ENCODE results near the gene MYOG. TPM values are rescaled to one million over a fixed set of nuclear protein-coding genes. Genes with fewer than 3 reads are reported as not detected.

MYOG gene
- polyA plus RNA-seq, 1 experiment = not detected

DNA sequence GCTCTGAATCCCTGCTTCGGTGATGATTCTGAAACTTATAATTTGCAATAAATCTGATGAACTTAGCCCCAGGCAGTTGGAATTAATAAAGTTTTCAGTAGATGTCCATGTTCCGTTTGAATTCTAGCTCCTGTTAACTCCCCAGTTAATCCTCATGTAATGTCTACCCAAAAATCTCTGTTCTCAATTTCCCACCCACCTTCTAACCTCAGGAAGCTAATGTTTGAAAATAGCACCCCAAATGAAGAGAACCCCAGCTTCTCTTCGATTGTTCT is 3.6 kb downstream of the MYOG start:
- Histone ChIP-seq H3K9me3 (ENCODE audit: control insufficient read depth, insufficient read depth, low read length) (no peaks in the 10 kb centered on the region), H3K27me3 (ENCODE audit: control insufficient read depth, insufficient read depth, low read length) (peaks cover 56% of the 10 kb centered on the region), H3K27ac (ENCODE audit: low read depth, low read length) (no peak overlapping the region), H3K4me3 (ENCODE audit: low read depth, low read length) (no peak overlapping the region)
- TF ChIP-seq, protein P1, sequence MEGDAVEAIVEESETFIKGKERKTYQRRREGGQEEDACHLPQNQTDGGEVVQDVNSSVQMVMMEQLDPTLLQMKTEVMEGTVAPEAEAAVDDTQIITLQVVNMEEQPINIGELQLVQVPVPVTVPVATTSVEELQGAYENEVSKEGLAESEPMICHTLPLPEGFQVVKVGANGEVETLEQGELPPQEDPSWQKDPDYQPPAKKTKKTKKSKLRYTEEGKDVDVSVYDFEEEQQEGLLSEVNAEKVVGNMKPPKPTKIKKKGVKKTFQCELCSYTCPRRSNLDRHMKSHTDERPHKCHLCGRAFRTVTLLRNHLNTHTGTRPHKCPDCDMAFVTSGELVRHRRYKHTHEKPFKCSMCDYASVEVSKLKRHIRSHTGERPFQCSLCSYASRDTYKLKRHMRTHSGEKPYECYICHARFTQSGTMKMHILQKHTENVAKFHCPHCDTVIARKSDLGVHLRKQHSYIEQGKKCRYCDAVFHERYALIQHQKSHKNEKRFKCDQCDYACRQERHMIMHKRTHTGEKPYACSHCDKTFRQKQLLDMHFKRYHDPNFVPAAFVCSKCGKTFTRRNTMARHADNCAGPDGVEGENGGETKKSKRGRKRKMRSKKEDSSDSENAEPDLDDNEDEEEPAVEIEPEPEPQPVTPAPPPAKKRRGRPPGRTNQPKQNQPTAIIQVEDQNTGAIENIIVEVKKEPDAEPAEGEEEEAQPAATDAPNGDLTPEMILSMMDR (IDR thresholded peaks at IDR 0.05; ENCODE audit: low read depth, low read length) = no peak
- ChIA-PET CTCF (interaction anchor here (1.0 kb wide), 1 partner anchor 36 kb away, joined by 3 read pairs; no protein-coding TSS in a partner anchor), POLR2A (no interaction called here)
- no peak for DNase-seq (ENCODE audit: low read depth, low spot score)

DNA sequence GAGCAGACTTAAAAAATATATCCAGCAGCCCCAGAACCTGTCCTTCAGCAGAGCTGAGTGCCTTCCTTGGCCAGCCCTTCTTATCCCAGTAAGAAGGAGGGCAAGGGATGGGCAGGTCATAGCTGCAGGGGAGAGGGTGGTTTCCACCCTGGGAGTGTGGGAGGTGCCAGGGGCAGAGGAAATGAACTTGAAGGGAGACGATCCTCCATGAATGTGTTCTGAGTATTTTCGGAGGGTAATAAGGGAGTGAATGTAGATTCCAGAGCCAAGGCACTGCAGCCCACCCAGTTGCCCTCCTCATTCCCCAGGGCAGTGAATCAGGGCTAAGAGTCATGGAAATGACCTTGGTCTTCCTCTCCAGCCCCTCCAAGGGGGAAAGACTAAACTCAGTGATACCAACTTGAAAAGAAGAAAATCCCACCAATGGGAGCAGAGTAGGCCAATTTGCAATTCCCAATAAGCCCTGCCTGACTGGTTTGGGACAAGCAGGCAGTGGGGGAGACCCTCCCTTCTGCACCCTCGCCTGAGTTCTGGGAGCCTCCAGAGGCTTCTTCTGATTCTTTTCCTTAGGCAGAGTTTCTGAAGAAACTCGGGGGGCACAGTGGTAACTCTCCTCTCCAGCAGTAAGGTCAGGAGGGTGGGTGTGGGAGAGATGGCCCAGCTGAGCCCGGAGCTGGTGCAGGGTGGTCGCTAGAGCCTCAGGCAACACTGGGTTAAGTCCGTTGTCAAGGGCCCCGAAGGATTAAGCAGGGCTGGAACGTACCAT is 4.2 kb downstream of the MYOG start:
- peaks cover 56% of the 10 kb centered on the region for H3K27me3 ChIP-seq (ENCODE audit: control insufficient read depth, insufficient read depth, low read length)
- DNase-seq (ENCODE audit: low read depth, low spot score) = no peak
- ChIA-PET POLR2A (no interaction called here), CTCF (interaction anchor here (0.7 to 1.0 kb wide), 2 partner anchors 37 to 134 kb away, joined by 3 read pairs; no protein-coding TSS in a partner anchor)
- TF ChIP-seq, protein P1 (IDR thresholded peaks at IDR 0.05; ENCODE audit: low read depth, low read length) = no peak
- no peak overlapping the region for H3K4me3 ChIP-seq (ENCODE audit: low read depth, low read length)
- no peaks in the 10 kb centered on the region for H3K9me3 ChIP-seq (ENCODE audit: control insufficient read depth, insufficient read depth, low read length)
- no peak overlapping the region for H3K27ac ChIP-seq (ENCODE audit: low read depth, low read length)

DNA sequence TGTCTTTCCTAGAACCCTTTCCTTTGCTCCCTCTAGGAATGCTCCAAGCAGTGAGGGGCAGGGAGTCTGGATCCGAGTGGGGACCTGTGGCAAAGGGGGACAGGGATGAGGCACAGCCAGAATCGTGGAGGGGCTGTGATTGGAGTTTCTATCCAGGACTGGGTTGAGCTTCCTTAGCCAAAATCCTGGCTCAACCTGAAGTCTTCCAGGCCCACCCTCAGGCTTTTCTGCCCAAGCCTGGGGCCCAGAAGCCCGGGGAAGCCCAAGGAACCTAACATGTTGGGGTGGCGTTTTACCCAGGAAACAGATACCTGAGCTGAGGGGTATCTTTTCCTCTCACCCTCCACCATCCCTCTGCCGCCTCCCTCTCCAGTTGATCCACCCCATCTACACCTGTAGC is 5.4 kb downstream of the MYOG start:
- no peak for DNase-seq (ENCODE audit: low read depth, low spot score)
- no peak overlapping the region for H3K27ac ChIP-seq (ENCODE audit: low read depth, low read length)
- ChIA-PET POLR2A (no interaction called here), CTCF (no interaction called here)
- peaks cover 60% of the 10 kb centered on the region for H3K27me3 ChIP-seq (ENCODE audit: control insufficient read depth, insufficient read depth, low read length)
- TF ChIP-seq, protein P1 (IDR thresholded peaks at IDR 0.05; ENCODE audit: low read depth, low read length) = no peak
- no peaks in the 10 kb centered on the region for H3K9me3 ChIP-seq (ENCODE audit: control insufficient read depth, insufficient read depth, low read length)
- H3K4me3 ChIP-seq (ENCODE audit: low read depth, low read length) = no peak overlapping the region

DNA sequence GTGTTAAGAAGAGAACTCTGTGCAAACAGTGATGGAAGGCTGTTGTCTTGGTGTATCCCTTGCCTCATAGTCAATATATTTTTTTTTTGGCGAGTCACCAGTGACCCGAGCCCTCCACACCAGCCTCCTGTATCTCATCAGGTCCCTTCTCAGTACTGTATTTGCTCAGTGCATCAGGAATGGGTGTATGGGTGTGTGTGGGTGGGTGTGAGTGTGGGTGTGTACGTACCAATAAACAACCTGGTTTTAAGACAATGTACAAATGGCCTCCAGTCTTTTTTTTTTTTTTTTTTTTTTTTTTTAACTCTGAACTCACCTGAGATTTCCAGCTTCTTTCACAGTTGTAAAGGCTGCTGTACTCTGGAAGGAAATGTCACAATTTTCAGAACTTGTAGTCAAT is 7.3 kb downstream of the MYOG start:
- Histone ChIP-seq H3K4me3 (ENCODE audit: low read depth, low read length) (no peak overlapping the region), H3K9me3 (ENCODE audit: control insufficient read depth, insufficient read depth, low read length) (no peaks in the 10 kb centered on the region), H3K27ac (ENCODE audit: low read depth, low read length) (no peak overlapping the region), H3K27me3 (ENCODE audit: control insufficient read depth, insufficient read depth, low read length) (peaks cover 68% of the 10 kb centered on the region)
- TF ChIP-seq, protein P1 (IDR thresholded peaks at IDR 0.05; ENCODE audit: low read depth, low read length) = no peak
- ChIA-PET POLR2A (no interaction called here), CTCF (no interaction called here)
- no peak for DNase-seq (ENCODE audit: low read depth, low spot score)

DNA sequence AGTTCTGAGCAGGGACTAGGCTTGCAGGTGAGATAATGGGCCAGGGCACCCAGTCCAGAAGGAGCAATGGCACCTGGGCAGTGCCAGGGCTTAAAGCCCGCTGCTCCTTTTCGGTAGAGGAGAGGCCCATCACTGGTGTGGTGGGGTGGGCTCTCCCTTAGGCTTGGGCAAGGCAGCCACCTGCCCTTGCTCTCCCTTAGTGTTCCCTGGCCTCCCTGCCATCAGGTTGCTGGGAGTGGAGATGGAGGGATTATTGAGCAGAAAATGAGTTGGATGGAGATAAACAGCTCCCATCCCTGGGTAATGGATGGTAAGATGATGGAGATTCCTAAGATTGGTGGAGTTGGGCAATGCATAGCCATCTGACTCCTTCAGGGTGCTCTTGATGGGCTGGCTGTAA is 7.9 kb downstream of the MYOG start:
- H3K4me3 ChIP-seq (ENCODE audit: low read depth, low read length) = no peak overlapping the region
- no peaks in the 10 kb centered on the region for H3K9me3 ChIP-seq (ENCODE audit: control insufficient read depth, insufficient read depth, low read length)
- DNase-seq (ENCODE audit: low read depth, low spot score) = no peak
- H3K27me3 ChIP-seq (ENCODE audit: control insufficient read depth, insufficient read depth, low read length) = peaks cover 69% of the 10 kb centered on the region
- no peak overlapping the region for H3K27ac ChIP-seq (ENCODE audit: low read depth, low read length)
- TF ChIP-seq, protein P1 (IDR thresholded peaks at IDR 0.05; ENCODE audit: low read depth, low read length) = no peak
- ChIA-PET CTCF (interaction anchor here (1.4 kb wide), 1 partner anchor 189 kb away, joined by 5 read pairs; no protein-coding TSS in a partner anchor), POLR2A (no interaction called here)

Measured in AG04450 (cell line).